LoVo (cell line): ENCODE data around the gene ASIC4.

Experiments used
- DNase-seq: peaks from one replicate; pipeline ENCODE4 v3.0.0-alpha.2; 2016; ENCODE audit warnings: low spot score

Gene ASIC4

DNA sequence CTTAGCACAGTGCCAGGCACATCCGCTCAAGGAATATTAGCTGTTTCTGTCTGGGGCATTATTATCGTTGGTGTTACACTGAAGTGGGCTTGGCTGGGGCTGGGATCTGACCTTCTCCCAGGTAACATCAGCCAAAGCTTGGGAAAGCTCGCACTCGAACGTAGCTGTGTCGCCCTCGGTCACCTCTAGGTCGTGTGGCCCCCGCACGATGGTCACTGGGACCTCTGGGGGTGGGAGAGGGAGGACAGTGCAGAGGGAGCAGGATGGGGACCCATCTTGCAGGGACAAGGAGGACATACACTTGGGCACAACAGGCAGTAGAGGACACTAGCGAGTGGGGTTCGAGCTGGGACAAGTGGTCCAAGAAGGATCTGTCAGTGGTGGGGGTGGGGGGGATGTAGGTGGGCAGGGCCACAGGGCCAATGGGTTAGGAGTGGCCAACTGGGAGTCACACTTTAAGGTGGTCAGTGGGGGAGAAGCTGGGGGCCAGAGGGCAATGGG, 39.2 kb downstream of the ASIC4 start:
- DNase-seq, result no peak

GRCh38 chr2:219554350-219554749, 40.1 kb downstream of the ASIC4 start:
- no peak for DNase-seq

DNA sequence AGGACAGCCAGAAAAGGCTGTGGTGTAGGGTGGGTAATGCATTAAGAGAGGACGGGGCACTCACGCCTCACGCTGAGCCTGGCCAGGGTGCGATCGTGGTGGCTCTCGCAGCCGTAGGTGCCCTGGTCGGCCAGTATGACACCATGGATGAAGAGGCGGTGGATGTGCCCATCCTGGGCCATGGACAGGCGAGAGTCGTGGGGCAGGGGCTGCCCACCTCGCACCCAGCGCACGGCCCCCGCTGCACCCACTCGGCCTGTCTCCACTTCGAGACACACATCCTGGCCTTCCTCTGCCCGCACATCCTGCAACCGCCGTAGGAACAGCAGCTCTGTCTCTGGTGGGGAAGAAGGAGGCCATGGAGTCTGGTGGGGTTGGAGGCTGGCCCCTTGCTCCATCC, 41.7 kb downstream of the ASIC4 start:
- no peak for DNase-seq

- no peak for DNase-seq
These were observed 42.1 kb downstream of the ASIC4 start for GRCh38 chr2:219556413-219556812.

DNA sequence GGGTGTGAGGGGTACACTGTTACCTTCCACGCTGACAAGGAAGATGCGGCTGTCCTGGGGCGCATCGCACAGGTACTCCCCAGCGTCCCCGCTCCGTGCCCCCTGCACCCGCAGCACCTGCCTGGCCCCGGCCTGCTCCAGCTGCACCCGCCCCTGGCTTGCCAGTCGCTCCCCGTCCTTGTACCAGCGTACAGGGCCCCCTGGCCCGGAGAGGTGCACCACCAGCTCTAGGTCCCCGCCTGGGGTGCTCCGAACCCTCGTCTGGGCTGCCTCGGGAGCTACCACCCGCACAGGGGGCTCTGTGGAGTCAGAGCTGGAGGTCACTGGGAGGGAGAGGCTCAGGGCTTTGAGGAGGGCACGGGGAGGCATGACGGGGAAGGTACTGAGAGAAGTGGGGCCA, 43.0 kb downstream of the ASIC4 start:
- DNase-seq, result no peak

DNA sequence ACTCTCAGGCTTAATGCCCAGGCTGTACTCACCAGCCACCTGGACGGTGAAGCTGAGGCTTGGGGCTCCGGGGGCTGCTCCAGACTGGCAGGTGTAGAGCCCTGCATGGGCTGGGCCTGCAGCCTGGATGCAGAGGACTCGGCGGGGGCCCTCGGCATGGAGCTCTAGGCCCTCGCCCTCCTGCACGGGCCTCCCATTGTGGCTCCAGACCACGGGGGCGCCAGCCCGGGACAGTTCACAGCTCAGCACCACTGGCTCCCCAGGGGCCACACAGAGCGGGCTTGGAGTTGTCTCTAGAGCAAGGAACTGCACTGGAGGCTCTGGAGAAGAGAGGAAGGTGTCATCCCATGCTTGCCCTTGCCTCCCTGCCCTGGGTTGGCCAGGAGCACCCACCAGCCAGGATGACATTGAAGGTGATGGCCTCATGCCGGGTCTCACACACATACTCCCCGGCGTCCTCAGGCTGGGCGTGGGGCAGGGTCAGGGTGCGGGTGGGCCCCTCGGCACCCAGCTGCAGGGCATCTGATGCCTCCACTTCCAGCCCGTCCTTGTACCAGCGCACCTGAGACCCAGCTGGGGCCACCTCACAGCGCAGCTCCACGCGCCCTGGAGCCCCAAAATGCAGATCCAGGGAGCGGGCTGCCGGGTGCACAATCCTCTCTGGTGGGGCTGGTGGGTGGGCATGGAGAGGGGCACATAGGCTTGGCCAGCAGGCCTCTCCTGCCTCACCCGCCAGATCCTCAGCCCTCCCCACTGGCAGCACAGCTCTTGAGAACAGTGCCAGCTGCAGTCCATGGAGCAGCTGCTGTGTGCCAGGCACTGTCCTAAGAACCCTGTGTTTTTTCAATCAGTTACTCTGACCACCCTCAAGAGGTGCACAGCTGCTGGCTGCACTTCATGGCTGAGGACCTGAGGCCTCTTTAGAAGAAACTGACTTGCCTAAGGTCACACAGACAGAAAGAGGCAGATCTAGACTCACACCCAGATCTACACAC, 43.8 kb downstream of the ASIC4 start:
- DNase-seq, result no peak

GRCh38 chr2:219559156-219559915, 45.1 kb downstream of the ASIC4 start:
- DNase-seq, result no peak

- no peak for DNase-seq
These were observed 46.0 kb downstream of the ASIC4 start for GRCh38 chr2:219560037-219560892.

DNA sequence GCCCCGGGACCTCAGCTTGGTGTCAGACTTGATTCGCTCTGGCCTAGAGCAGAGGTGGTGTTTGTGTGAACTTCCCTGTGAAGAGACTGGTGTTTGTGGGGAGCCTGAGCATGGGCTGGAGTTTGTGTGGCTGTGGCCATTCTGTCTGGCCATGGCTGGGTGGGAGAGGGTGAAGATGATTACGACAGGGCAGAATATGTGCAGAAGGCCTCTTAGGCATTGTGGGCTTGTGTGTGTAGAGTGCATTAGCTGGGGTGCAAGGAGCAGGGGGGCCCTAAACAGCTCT, 46.6 kb downstream of the ASIC4 start:
- no peak for DNase-seq

GRCh38 chr2:219561179-219562048, 47.1 kb downstream of the ASIC4 start:
- DNase-seq, result no peak

GRCh38 chr2:219562049-219563020, 48.1 kb downstream of the ASIC4 start:
- no peak for DNase-seq

DNA sequence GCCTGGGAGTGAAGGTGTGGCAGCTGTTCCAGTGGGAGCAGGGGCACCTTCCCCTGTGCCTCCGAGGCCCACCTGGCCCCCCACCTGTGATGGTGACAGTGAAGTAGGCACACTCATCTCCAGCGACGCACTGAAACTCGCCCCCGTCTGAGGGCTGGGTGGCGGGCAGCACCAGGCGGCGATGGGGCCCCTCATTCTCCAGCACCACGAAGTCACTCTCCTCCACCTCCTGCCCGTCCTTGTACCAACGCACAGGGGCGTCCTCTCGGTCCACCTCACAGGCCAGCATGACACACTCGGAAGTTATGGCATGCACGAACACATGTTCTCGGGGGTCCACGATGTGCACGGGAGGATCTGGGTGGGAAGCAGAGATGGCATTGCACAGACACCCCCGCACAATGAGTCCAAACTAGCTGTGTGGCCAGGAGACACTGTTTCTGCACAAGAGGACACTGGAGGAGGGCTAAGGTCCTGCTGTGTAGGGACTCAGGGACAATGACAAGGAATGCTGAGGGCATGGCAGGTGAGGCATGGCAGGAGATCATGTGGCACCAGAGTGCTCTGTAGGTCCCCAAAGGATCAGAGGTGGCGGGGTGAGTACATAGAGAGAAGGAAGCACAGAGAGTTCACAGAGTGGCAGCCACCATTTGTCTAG, 49.1 kb downstream of the ASIC4 start:
- no peak for DNase-seq

GRCh38 chr2:219565130-219566080, 51.1 kb downstream of the ASIC4 start:
- no peak for DNase-seq

DNA sequence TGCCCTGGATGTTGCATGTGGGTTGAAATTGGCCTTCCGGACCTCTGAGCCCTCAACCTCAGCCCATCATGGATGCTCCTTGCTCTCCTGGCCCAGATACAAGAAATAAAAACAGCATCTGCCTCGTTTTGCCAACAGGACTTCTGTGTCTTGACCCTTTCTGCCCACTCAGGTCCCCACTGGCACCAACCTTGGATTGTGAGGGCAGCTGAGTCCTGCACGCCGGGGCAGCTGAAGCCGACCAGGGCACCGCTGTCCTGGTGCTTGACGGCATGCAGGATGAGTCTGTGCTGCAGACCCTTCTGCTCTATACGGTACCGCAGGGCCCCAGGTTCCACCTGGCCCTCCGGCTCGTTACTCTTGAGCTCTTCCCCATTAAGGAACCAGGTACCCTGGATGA, 52.4 kb downstream of the ASIC4 start:
- no peak for DNase-seq

DNA sequence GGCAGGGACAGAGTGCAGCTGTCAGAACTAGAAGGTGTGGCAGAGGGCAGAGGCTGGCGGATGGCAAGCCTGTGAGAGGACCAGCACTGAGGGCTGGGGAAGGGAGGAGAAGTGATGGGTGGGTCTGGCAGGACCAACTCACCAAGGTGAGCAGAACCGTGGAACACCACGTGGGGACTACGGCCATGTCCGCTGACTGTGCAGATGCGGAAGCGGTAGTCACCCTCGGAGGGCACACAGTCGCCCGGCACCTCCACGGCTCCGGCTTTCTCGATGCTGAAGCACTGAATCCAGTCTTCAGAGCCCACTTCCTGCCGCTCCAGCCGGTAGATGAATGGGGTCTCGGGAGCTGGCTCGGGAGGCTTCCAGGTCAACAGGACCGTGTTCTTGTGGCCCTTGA, 52.8 kb downstream of the ASIC4 start:
- DNase-seq, result no peak

DNA sequence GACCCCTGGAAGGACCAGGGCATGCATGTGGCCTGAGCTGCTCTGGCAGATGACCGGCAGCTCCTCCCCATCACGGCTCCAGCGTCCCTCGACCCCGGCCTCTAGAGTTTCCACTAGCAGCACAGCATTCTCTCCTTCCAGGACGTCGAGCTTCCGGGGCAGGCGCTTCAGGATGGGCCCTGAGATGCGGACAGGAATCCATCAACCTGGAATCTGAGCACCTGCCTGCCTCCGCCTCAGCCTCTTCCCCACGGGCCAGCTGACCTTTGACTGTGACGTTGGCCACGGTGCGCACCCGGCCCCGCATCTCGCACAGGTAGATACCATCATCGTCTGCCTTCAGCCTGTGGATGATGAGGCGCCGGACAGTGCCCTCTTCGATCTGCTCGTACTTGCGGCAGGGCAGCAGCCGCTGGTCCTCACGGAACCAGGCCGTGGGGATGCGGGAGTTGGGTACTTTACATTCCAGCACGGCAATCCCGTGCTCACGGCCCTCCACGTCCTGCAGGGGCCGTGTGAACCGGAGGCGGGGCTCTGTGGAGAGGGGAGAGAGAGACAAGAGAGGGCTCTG, 53.6 kb downstream of the ASIC4 start:
- DNase-seq, result no peak

- no peak for DNase-seq
These were observed 54.8 kb downstream of the ASIC4 start for GRCh38 chr2:219569041-219569440.

GRCh38 chr2:219569635-219570034, 55.4 kb downstream of the ASIC4 start:
- no peak for DNase-seq
